ENCODE results near the gene PLB1.
A peak's percentile ranks its signal among the peaks of the same experiment; 100 is the strongest.

Gene PLB1

GRCh38 chr2:28496781-28497180 is 921 bp downstream of the PLB1 start:
- no peak for DNase-seq

GRCh38 chr2:28497206-28497605 is 1.3 kb downstream of the PLB1 start:
- DNase-seq, result no peak

- DNase-seq, result no peak
Observed at GRCh38 chr2:28499282-28499681, 3.4 kb downstream of the PLB1 start.

GRCh38 chr2:28505361-28505760 is 9.5 kb downstream of the PLB1 start:
- DNase-seq, result peak in 6 of 56 donors; percentile 12 to 40 (median 19)

GRCh38 chr2:28506112-28506910 is 10.5 kb downstream of the PLB1 start:
- peak in 23 of 56 donors; percentile 4 to 69 (median 25) for DNase-seq

- DNase-seq, result peak in 24 of 56 donors; percentile 4 to 51 (median 26)
Observed at GRCh38 chr2:28507796-28508764, 12.2 kb downstream of the PLB1 start.

- no peak for DNase-seq
Observed at GRCh38 chr2:28509361-28509760, 13.5 kb downstream of the PLB1 start.

GRCh38 chr2:28510184-28510583 is 14.3 kb downstream of the PLB1 start:
- peak in 10 of 56 donors; percentile 4 to 41 (median 14) for DNase-seq

GRCh38 chr2:28511871-28512606 is 16.2 kb downstream of the PLB1 start:
- DNase-seq, result no peak

GRCh38 chr2:28512607-28512965 is 16.7 kb downstream of the PLB1 start:
- DNase-seq, result no peak

- no peak for DNase-seq
Observed at GRCh38 chr2:28513097-28513496, 17.2 kb downstream of the PLB1 start.

- DNase-seq, result no peak
Observed at GRCh38 chr2:28515176-28515751, 19.4 kb downstream of the PLB1 start.

- DNase-seq, result no peak
Observed at GRCh38 chr2:28516430-28516829, 20.6 kb downstream of the PLB1 start.

- no peak for DNase-seq
Observed at GRCh38 chr2:28516950-28517349, 21.1 kb downstream of the PLB1 start.

GRCh38 chr2:28521663-28522062 is 25.8 kb downstream of the PLB1 start:
- DNase-seq, result no peak

GRCh38 chr2:28522481-28522880 is 26.6 kb downstream of the PLB1 start:
- no peak for DNase-seq

- DNase-seq, result no peak
Observed at GRCh38 chr2:28523902-28524301, 28.0 kb downstream of the PLB1 start.

- DNase-seq, result no peak
Observed at GRCh38 chr2:28525481-28525880, 29.6 kb downstream of the PLB1 start.

- no peak for DNase-seq
Observed at GRCh38 chr2:28526527-28527132, 30.8 kb downstream of the PLB1 start.

GRCh38 chr2:28527196-28527595 is 31.3 kb downstream of the PLB1 start:
- no peak for DNase-seq

GRCh38 chr2:28528206-28528605 is 32.3 kb downstream of the PLB1 start:
- DNase-seq, result peak in 7 of 56 donors; percentile 10 to 43 (median 20)

Data from nucleus accumbens (tissue), 56 donors.